IPS-20b (cell line): ENCODE measurements around the gene KIF16B.

Experiments used
- H3K27ac ChIP-seq: one replicate; pipeline ENCODE4 v1.5.1; 2013; ENCODE audit warnings: low read length
- H3K27me3 ChIP-seq: 2 replicates; pipeline ENCODE4 v1.6.1; 2013; ENCODE audit warnings: mild to moderate bottlenecking, low read length, inconsistent platforms; ENCODE audit not compliant: insufficient read depth
- H3K36me3 ChIP-seq: 2 replicates; pipeline ENCODE4 v1.6.1; 2013; ENCODE audit warnings: low read depth, mild to moderate bottlenecking, inconsistent platforms, low read length, moderate library complexity; ENCODE audit not compliant: insufficient read depth
- H3K4me1 ChIP-seq: 2 replicates; pipeline ENCODE4 v1.6.1; 2013; ENCODE audit warnings: mild to moderate bottlenecking, control low read depth, inconsistent platforms, low read length, moderate library complexity; ENCODE audit not compliant: insufficient read depth
- H3K4me3 ChIP-seq: 2 replicates; pipeline ENCODE4 v1.5.1; 2013; ENCODE audit warnings: mild to moderate bottlenecking, low read length, inconsistent platforms
- H3K9ac ChIP-seq: 2 replicates; pipeline ENCODE4 v1.6.1; 2013; ENCODE audit warnings: low read depth, mild to moderate bottlenecking, inconsistent platforms, low read length, moderate library complexity
- H3K9me3 ChIP-seq: 2 replicates; pipeline ENCODE4 v1.6.1; 2013; ENCODE audit warnings: mild to moderate bottlenecking, low read depth, low read length, inconsistent platforms; ENCODE audit not compliant: insufficient read depth

The KIF16B gene

DNA sequence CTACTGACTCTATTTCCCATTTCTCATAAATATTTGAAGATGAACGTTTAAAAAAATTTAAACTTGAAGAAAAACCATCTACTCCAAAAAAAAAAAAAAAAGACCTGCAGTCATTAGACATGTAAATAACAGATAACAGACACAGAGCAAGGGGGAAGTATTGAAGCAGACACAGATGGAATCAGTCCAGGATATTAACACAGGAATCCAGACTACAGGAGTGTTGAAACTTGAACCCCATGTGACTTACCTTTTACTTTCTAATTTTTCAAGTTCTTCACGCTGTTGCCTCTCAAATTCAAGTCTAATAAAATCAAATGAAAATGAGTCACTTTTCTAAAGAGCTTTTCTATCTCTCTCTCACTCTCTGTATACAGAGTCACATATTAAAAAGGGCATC, 191.8 kb downstream of the KIF16B start:
- H3K4me3 ChIP-seq = no peak overlapping the region
- H3K9ac ChIP-seq = no peak overlapping the region
- H3K36me3 ChIP-seq = no peaks in the 10 kb centered on the region
- no peaks in the 10 kb centered on the region for H3K27me3 ChIP-seq
- H3K4me1 ChIP-seq = no peaks in the 10 kb centered on the region
- no peak overlapping the region for H3K27ac ChIP-seq
- no peaks in the 10 kb centered on the region for H3K9me3 ChIP-seq

DNA sequence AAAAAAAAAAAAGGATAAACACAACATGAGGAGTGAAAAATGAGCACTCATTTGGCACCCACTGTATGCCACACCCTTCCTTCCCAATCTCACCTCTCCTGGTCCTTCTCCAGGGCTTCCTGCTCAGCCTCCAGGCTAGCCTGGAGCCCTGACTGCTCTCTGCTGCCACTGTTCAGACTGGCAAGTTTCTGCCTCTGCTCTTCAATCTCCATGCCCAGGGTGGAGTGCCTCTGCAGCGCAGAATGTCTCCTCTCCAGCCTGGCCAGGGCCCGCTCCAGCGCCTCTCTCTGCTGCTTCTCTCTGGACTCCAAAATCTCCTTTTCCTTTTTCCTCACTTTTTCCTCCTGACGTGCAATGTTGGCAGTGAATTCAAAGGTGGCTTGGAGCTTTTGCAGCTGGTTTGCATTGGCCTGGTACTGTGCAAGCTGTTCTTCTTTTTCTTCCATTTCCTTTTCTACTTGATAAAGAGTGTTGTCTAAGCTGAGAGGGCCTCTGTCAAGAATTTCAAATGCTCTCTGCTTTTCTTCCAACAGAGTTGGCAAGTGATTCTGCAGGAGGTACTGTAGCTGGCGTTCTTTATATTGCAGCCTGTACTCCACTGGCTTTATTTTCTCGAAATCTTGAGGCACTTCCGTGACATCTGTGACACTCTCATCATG, 194.4 kb downstream of the KIF16B start:
- Histone ChIP-seq H3K4me3 (no peak overlapping the region), H3K9ac (no peak overlapping the region), H3K4me1 (no peaks in the 10 kb centered on the region), H3K27me3 (no peaks in the 10 kb centered on the region), H3K27ac (no peak overlapping the region), H3K9me3 (no peaks in the 10 kb centered on the region), H3K36me3 (no peaks in the 10 kb centered on the region; the same call in 1 of the 2 replicates)

DNA sequence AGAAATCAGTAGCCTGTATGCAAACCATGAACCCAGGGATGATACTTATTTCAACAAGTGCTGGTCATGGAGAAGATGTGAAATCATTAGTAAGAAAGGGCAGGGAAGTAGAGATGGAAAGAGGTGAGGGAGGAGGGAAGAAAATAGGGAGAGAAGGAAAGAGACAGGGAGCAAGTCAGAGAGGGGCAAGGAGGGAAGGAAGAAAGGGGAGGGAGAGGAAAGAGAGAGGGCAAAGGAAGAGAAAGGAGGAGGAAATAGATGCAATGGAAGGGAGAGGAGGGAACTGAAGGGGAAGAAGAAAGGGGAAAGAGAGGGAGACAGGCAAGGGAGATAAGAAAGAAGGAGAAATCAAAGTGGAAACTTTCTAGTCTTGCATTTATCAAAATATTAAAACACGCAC, 195.1 kb downstream of the KIF16B start:
- Histone ChIP-seq H3K4me3 (no peak overlapping the region), H3K9ac (no peak overlapping the region), H3K9me3 (no peaks in the 10 kb centered on the region), H3K36me3 (no peaks in the 10 kb centered on the region; the same call in 1 of the 2 replicates), H3K4me1 (no peaks in the 10 kb centered on the region), H3K27me3 (no peaks in the 10 kb centered on the region), H3K27ac (no peak overlapping the region)

DNA sequence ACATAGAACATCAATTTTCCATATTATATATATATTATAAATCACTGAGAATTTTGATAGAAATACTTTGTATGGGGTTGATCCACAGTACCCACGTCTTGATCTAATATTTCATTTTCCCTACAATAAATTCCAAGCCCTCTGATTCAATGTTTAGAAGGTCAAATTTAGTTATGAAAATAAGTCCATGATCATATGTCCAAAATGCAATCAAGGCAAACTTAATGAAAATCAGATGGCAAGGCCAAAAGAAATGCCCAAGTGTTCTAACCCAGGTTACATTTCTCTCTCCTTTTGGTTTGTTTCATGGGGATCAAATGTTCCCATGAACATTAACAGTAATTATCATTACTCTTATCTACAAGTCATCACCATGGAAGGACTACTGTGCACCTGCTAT, 203.8 kb downstream of the KIF16B start:
- Histone ChIP-seq H3K27ac (no peak overlapping the region), H3K36me3 (peaks cover 8% of the 10 kb centered on the region; the same call in 1 of the 2 replicates), H3K9ac (no peak overlapping the region), H3K9me3 (no peaks in the 10 kb centered on the region), H3K27me3 (no peaks in the 10 kb centered on the region), H3K4me3 (no peak overlapping the region), H3K4me1 (no peaks in the 10 kb centered on the region; the same call in 1 of the 2 replicates)

DNA sequence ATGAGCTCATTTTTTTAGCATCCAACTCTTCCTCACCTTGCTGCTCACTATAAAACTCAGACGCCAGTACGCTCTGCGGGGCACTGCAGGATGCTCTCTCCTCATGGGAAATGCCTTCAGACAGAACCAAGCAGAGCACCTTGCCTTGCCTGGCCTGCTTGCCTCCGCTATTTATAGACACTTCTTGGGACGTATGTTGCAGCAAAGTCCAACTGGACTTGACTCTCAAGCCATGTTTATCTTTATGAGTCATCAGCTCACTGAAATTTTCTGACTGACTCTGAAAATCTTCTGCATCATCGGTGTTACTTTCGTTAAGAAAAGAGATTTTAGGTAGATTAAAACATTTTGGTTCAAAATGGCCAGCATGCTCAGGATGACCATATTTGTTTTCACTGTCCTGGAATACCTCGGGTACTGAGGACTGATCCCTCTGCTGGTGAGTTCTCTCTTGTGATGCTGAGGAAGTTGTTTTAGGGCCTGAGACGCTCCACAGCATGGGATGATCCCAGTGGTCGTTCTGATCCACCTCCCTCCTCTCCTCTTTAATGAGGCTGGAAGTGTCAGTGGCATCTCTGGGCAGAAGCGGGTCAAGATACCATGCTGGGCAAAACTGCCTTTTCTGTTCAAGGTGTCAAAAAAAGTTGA, 204.5 kb downstream of the KIF16B start:
- Histone ChIP-seq H3K9me3 (no peaks in the 10 kb centered on the region), H3K4me1 (no peaks in the 10 kb centered on the region; the same call in 1 of the 2 replicates), H3K27ac (no peak overlapping the region), H3K9ac (no peak overlapping the region), H3K27me3 (no peaks in the 10 kb centered on the region), H3K36me3 (peaks cover 8% of the 10 kb centered on the region; the same call in 1 of the 2 replicates), H3K4me3 (no peak overlapping the region)

DNA sequence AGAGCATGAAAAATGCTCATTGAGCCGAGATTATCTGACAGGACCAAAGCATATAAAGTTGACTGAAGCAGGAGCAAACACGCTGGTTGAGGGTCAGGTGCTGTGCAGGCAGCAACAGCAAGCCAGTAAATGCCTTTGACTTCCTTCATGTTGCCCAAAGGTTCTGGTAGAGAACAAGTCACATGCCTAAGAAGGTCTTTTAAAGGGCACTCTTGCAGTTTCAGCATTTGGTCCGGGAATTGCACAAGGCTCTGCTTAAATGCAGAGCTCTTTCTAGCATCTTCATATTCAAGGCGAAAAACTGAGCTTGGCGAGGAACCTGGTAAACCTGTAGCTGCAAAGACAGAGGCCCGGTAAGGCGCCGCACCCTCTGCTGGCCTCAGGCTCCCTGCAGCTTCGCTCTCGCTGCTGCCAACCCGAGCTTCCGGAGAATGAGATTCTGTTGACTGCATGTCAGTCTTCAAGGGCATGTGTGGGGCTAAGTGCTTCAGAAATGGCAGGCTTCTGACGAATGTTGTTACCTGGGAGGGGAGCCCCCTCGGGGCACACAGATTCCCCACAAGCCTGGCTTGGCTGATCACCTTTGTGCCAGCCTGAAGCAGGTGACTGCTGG, 205.2 kb downstream of the KIF16B start:
- no peaks in the 10 kb centered on the region for H3K27me3 ChIP-seq
- H3K9me3 ChIP-seq = no peaks in the 10 kb centered on the region
- no peak overlapping the region for H3K9ac ChIP-seq
- no peak overlapping the region for H3K4me3 ChIP-seq
- no peak overlapping the region for H3K27ac ChIP-seq
- no peaks in the 10 kb centered on the region; the same call in 1 of the 2 replicates for H3K4me1 ChIP-seq
- H3K36me3 ChIP-seq = peaks cover 8% of the 10 kb centered on the region; the same call in 1 of the 2 replicates

DNA sequence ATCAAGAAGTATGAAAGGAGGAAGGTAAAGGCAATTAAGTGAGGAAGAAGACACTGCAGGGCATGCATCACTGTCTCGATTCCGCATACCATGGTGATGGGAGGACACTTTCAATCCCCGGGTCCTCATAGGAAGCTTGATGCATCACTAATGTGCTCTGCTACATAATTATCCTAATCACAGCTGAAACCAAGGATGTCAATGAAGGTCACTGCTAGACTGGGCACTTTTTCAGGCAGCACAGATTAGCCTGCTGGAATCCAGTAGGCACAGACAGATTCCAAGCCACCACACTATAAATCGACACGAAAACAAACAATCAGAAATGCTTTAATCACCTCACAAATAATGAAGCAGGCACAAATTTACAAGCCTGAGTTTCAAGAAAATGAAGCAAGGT, 206.7 kb downstream of the KIF16B start:
- no peaks in the 10 kb centered on the region; the same call in 1 of the 2 replicates for H3K4me1 ChIP-seq
- H3K4me3 ChIP-seq = no peak overlapping the region
- H3K9me3 ChIP-seq = no peaks in the 10 kb centered on the region
- peaks cover 8% of the 10 kb centered on the region; the same call in 1 of the 2 replicates for H3K36me3 ChIP-seq
- no peaks in the 10 kb centered on the region for H3K27me3 ChIP-seq
- H3K27ac ChIP-seq = no peak overlapping the region
- H3K9ac ChIP-seq = no peak overlapping the region

GRCh38 chr20:16364320-16364687, 208.9 kb downstream of the KIF16B start:
- H3K9me3 ChIP-seq = no peaks in the 10 kb centered on the region
- no peaks in the 10 kb centered on the region; the same call in 1 of the 2 replicates for H3K4me1 ChIP-seq
- H3K36me3 ChIP-seq = peaks cover 8% of the 10 kb centered on the region; the same call in 1 of the 2 replicates
- no peak overlapping the region for H3K9ac ChIP-seq
- H3K27me3 ChIP-seq = no peaks in the 10 kb centered on the region
- H3K27ac ChIP-seq = no peak overlapping the region
- no peak overlapping the region for H3K4me3 ChIP-seq

DNA sequence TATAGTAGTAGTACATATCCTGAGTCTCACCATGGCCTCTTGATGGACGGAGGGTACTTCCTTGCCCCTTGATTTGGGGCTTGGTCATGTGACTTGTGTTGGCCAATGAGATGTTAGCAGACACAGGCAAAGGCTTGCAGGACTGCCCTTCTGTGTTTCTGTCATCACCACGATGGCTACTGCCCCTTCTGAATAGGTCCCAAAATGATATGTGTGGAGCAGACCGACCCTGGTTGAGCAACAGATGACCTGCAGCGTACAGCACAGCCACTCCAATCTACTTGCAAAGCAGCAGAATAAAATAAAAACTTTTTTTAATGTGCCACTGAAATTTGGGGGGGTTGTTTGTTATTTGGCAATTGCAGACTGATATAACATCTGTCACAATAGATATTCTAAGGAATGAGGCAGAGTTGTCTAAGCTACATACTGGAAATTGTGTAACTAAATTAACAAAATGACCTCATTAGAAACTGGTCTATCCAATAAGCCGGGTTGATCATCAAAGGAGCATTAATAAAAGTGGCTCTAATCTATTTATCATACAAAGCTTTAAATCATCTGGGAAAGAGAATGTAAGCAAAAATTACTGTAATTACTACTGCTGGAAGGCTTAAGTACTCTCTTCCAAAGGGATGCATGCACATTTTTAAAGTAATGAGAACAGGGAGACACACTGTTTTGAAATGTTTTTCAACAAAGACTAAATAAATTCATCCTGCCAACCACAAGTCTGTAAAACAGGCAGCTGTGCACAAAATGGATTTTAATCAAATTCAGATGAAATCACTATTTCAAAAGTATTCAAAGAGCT, 209.5 kb downstream of the KIF16B start:
- H3K4me3 ChIP-seq = no peak overlapping the region
- no peak overlapping the region for H3K27ac ChIP-seq
- peaks cover 8% of the 10 kb centered on the region; the same call in 1 of the 2 replicates for H3K36me3 ChIP-seq

DNA sequence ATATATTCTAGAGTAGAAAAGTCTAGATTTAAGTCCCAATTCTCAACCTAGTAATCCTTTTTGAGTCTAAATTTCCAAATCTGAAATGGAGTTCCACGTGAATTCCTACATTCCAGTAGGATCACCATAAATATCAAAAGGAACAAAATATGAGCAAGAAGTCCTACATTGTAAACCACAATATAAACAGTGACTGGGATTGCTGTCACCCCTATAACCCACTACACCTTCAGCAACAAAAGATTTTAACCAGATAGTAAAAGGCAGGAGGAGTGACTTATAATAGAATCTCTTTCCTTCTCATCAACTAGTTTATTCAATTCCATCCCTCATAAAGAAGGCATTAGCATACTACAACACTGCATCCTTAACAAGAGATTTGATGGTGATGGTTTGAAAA, 210.6 kb downstream of the KIF16B start:
- H3K9me3 ChIP-seq = no peaks in the 10 kb centered on the region
- no peak overlapping the region for H3K4me3 ChIP-seq
- no peak overlapping the region for H3K9ac ChIP-seq
- H3K27me3 ChIP-seq = no peaks in the 10 kb centered on the region
- no peaks in the 10 kb centered on the region for H3K4me1 ChIP-seq
- H3K36me3 ChIP-seq = peaks cover 6% of the 10 kb centered on the region; the same call in 1 of the 2 replicates
- no peak overlapping the region for H3K27ac ChIP-seq

More for the DNA sequence above, 209.5 kb downstream of the KIF16B start:
- no peaks in the 10 kb centered on the region for H3K27me3 ChIP-seq
- no peak overlapping the region for H3K9ac ChIP-seq
- H3K4me1 ChIP-seq = no peaks in the 10 kb centered on the region; the same call in 1 of the 2 replicates
- no peaks in the 10 kb centered on the region for H3K9me3 ChIP-seq

- no peak overlapping the region for H3K27ac ChIP-seq
- H3K4me3 ChIP-seq = no peak overlapping the region
- no peaks in the 10 kb centered on the region for H3K36me3 ChIP-seq
- no peaks in the 10 kb centered on the region for H3K4me1 ChIP-seq
- no peaks in the 10 kb centered on the region for H3K9me3 ChIP-seq
- H3K27me3 ChIP-seq = no peaks in the 10 kb centered on the region
- no peak overlapping the region for H3K9ac ChIP-seq
These were observed 212.6 kb downstream of the KIF16B start for GRCh38 chr20:16360668-16361067.
